K562 (cell line): ENCODE measurements around the gene STIM1. TPM values are rescaled to one million over a fixed set of nuclear protein-coding genes. Genes with fewer than 3 reads are reported as not detected.

Experiments used
- ATAC-seq: fragments of 200-7000 bp; cut with Tn5 transposase; 3 replicates; pipeline ENCODE4 v1.9.1; 2020; ENCODE audit warnings: moderate library complexity
- BruUV-seq: library from RNA; stranded (reverse); fragments of 400-500 nt; replicated peaks from 2 replicates; lab custom pipeline; 2021; lab: Mats Ljungman, UMichigan
- CTCF ChIA-PET: fragments of 300-600 bp; formaldehyde crosslinking; extraction: SDS; loops from one replicate; lab custom pipeline; 2021; ENCODE audit warnings: low intra/inter-chr PET ratio; lab: Yijun Ruan, JAX
- POLR2A ChIA-PET: fragments of 300-600, 350-650 bp; sonication (Branson Sonifier 250); formaldehyde crosslinking; extraction: SDS; loops from one replicate; lab custom pipeline; 2021; ENCODE audit warnings: antibody characterized with exemption, inconsistent platforms; lab: Yijun Ruan, JAX
- DNase-seq, 4 experiments: peaks; one replicate each; pipeline versions ENCODE4 v3.0.0 to v3.0.0-alpha.2; 2011 to 2018; ENCODE audit warnings: low spot score in 3 of 4, mixed read lengths in 3 of 4; ENCODE audit errors: extremely low read depth in 1 of 4
- FAIRE-seq: peaks from 2 replicates; lab custom pipeline; 2011; peaks lifted over from hg19 to GRCh38; lab: Jason Lieb, UNC
- H2AFZ ChIP-seq: 2 replicates; pipeline ENCODE4 v1.6.0; 2011; ENCODE audit warnings: low read depth, low read length, control low read depth, inconsistent platforms
- H3K27ac ChIP-seq: fragments of 200-600 bp; 3 replicates; pipeline ENCODE4 v1.8.0; 2011; ENCODE audit warnings: low read depth, mild to moderate bottlenecking, control low read depth, inconsistent platforms, low read length, moderate library complexity, mixed read lengths; ENCODE audit errors: extremely low read depth
- H3K27me3 ChIP-seq, 2 experiments: fragments of 300-600 bp in 1 of 2; 2 replicates in 1 of 2; 3 replicates in 1 of 2; pipeline versions ENCODE4 v1.6.0 to v1.8.0; 2011; ENCODE audit warnings: inconsistent platforms in 2 of 2, low read length in 2 of 2, mild to moderate bottlenecking in 1 of 2, mixed read lengths in 1 of 2, moderate library complexity in 1 of 2; ENCODE audit not compliant: control insufficient read depth in 2 of 2, insufficient read depth in 2 of 2
- H3K36me3 ChIP-seq: fragments of 300-600 bp; 3 replicates; pipeline ENCODE4 v1.8.0; 2011; ENCODE audit warnings: mild to moderate bottlenecking, low read length, inconsistent platforms; ENCODE audit not compliant: control insufficient read depth, insufficient read depth
- H3K4me1 ChIP-seq, 2 experiments: fragments of 200-600 bp in 1 of 2; replicated peaks in 1 of 2; 2 replicates in 1 of 2; 3 replicates in 1 of 2; pipeline versions ENCODE4 v1.5.1 to v1.8.0; 2011; ENCODE audit warnings: inconsistent platforms in 2 of 2, low read length in 2 of 2, mild to moderate bottlenecking in 1 of 2, mixed read lengths in 1 of 2, moderate library complexity in 1 of 2; ENCODE audit not compliant: control insufficient read depth in 2 of 2, insufficient read depth in 2 of 2
- H3K4me2 ChIP-seq: 2 replicates; pipeline ENCODE4 v1.6.1; 2011; ENCODE audit warnings: low read length, control low read depth, inconsistent platforms, mixed read lengths; ENCODE audit not compliant: insufficient read depth
- H3K4me3 ChIP-seq: fragments of 200-600 bp; sonication (generic), shearing (Covaris generic); 2 replicates; pipeline ENCODE4 v1.5.1; 2016; ENCODE audit warnings: control low read depth, inconsistent platforms
- H3K79me2 ChIP-seq: fragments of 200-600 bp; 3 replicates; pipeline ENCODE4 v1.8.0; 2011; ENCODE audit warnings: low read length, inconsistent platforms; ENCODE audit not compliant: control insufficient read depth, insufficient read depth
- H3K9ac ChIP-seq, 2 experiments: 2 replicates each; pipeline versions ENCODE4 v1.6.0 to v1.6.1; 2011; ENCODE audit warnings: low read depth in 2 of 2, low read length in 2 of 2, control low read depth in 1 of 2, inconsistent platforms in 1 of 2, mild to moderate bottlenecking in 1 of 2, mixed read lengths in 1 of 2; ENCODE audit not compliant: insufficient read depth in 1 of 2
- H3K9me1 ChIP-seq: one replicate; pipeline ENCODE4 v1.6.0; 2011; ENCODE audit warnings: inconsistent platforms, mild to moderate bottlenecking, low read length, moderate library complexity; ENCODE audit not compliant: control insufficient read depth, insufficient read depth
- H3K9me3 ChIP-seq: replicated peaks from 2 replicates; pipeline ENCODE4 v1.5.1; 2011; ENCODE audit warnings: low read depth, low read length, inconsistent platforms; ENCODE audit not compliant: control insufficient read depth, insufficient read depth
- H4K20me1 ChIP-seq: replicated peaks from 2 replicates; pipeline ENCODE4 v1.6.1; 2011; ENCODE audit warnings: low read length, inconsistent platforms, mixed read lengths; ENCODE audit not compliant: control insufficient read depth, insufficient read depth
- CC2D1A ChIP-seq: fragments of 450-650 bp; IDR thresholded peaks from 2 replicates; pipeline ENCODE4 v1.6.1; 2017; ENCODE audit warnings: mild to moderate bottlenecking
- CREBBP ChIP-seq: IDR thresholded peaks from one replicate; pipeline ENCODE4 v1.6.1; 2012; ENCODE audit warnings: low read depth, mild to moderate bottlenecking, control low read depth, inconsistent platforms, low read length
- FOXA3 ChIP-seq, 2 experiments: fragments of 450-650 bp in 1 of 2; sonication (generic) in 1 of 2; formaldehyde crosslinking; IDR thresholded peaks in 1 of 2; conservative IDR thresholded peaks in 1 of 2; 2 replicates each; pipeline versions ENCODE4 v1.4.0 to v1.8.0; 2020 to 2022; ENCODE audit warnings: mild to moderate bottlenecking in 2 of 2, missing genetic modification reagents in 1 of 2
- GATAD2B ChIP-seq: fragments of 450-650 bp; IDR thresholded peaks from 2 replicates; pipeline ENCODE4 v1.6.1; 2017; ENCODE audit warnings: mild to moderate bottlenecking, borderline replicate concordance
- HMGN3 ChIP-seq: IDR thresholded peaks from 2 replicates; pipeline ENCODE4 v1.6.1; 2011; ENCODE audit warnings: borderline replicate concordance, low read depth, mild to moderate bottlenecking, mixed read lengths, low read length; ENCODE audit not compliant: insufficient read length; ENCODE audit errors: extremely low read depth
- POLR3G ChIP-seq: IDR thresholded peaks from 2 replicates; pipeline ENCODE4 v1.6.1; 2011; ENCODE audit not compliant: insufficient read length, insufficient replicate concordance; ENCODE audit errors: extremely low read depth
- POU5F1 ChIP-seq: fragments of 150-350 bp; IDR thresholded peaks from 2 replicates; pipeline ENCODE4 v1.6.1; 2014; ENCODE audit warnings: borderline replicate concordance, low read length, low read depth, mild to moderate bottlenecking; ENCODE audit not compliant: partially characterized antibody
- SMARCA5 ChIP-seq: fragments of 450-650 bp; IDR thresholded peaks from 2 replicates; pipeline ENCODE4 v1.6.1; 2016
- TAL1 ChIP-seq: fragments of 450-650 bp; IDR thresholded peaks from 2 replicates; pipeline ENCODE4 v1.6.1; 2016; ENCODE audit warnings: mild to moderate bottlenecking
- ZNF146 ChIP-seq: IDR thresholded peaks from one replicate; pipeline ENCODE4 v1.6.1; 2018; ENCODE audit warnings: missing compliant biosample characterization; ENCODE audit not compliant: unreplicated experiment
- ZNF165 ChIP-seq: fragments of 250-450 bp; sonication (Bioruptor Pico); IDR thresholded peaks from 2 replicates; pipeline ENCODE4 v1.4.0; 2020; ENCODE audit warnings: borderline replicate concordance
- ZNF324 ChIP-seq: fragments of 250-450 bp; sonication (Bioruptor Pico); IDR thresholded peaks from 2 replicates; pipeline ENCODE4 v1.4.0; 2020; ENCODE audit warnings: mild to moderate bottlenecking
- ZNF584 ChIP-seq: fragments of 200-800 bp; sonication (Bioruptor generic); IDR thresholded peaks from 2 replicates; pipeline ENCODE4 v1.6.1; 2016; ENCODE audit warnings: low read depth, mild to moderate bottlenecking, missing genetic modification characterization, missing compliant biosample characterization
- ZNF696 ChIP-seq: fragments of 250-450 bp; sonication (Bioruptor Pico); conservative IDR thresholded peaks from 2 replicates; pipeline ENCODE4 v1.4.0; 2020; ENCODE audit warnings: mild to moderate bottlenecking, moderate library complexity
- WGBS: fragments of 100-300 bp; shearing (Covaris generic); methylation state at CpG from one replicate; pipeline ENCODE4 v1.1.6; 2016; ENCODE audit warnings: low coverage, mixed read lengths; ENCODE audit not compliant: insufficient coverage; ENCODE audit errors: missing lambda C conversion rate; 5-methylcytosine and 5-hydroxymethylcytosine counted together
- in situ Hi-C: fragments of 300-500 bp; cut with MboI; formaldehyde crosslinking; loops from 4 replicates; pipeline ENCODE4 v1.15.0; 2018; ENCODE audit warnings: inconsistent platforms, mixed read lengths
- intact Hi-C: fragments of 100-400 bp; cut with micrococcal nuclease; formaldehyde crosslinking; loops from 2 replicates; pipeline ENCODE4 v1.14.2; 2022
- polyA plus RNA-seq, 8 experiments: library from polyadenylated mRNA; depleted of rRNA in 4 of 8; stranded (reverse) in 5 of 8; unstranded in 3 of 8; fragments of >200 nt; fragmentation: Nextera tagmentation in 2 of 8; fragmentation: Illumina TruSeq in 1 of 8; extraction: Ambion mirVana in 2 of 8; extraction: Trizol in 1 of 8; gene quantifications; 2 replicates each; pipeline versions ENCODE4 v1.2.1 to v1.2.3, GENCODE V29; 2011 to 2014; ENCODE audit warnings: inconsistent platforms in 1 of 8, missing spikeins in 1 of 8
- total RNA-seq, 7 experiments: library from RNA; depleted of rRNA in 6 of 7; stranded (reverse); fragments of >200 nt in 6 of 7; fragmentation: Illumina TruSeq in 2 of 7; extraction: Trizol in 2 of 7; gene quantifications; 2 replicates each; pipeline versions ENCODE4 v1.2.1 to v1.2.3, GENCODE V29; 2011 to 2021; ENCODE audit warnings: low replicate concordance in 1 of 7
- TF ChIP-seq, protein P1 (sequence below), 2 experiments: fragments of 200-800 bp in 1 of 2; sonication (Bioruptor generic) in 1 of 2; sonication (generic) in 1 of 2; formaldehyde crosslinking in 1 of 2; IDR thresholded peaks in 1 of 2; conservative IDR thresholded peaks in 1 of 2; 2 replicates each; pipeline versions ENCODE4 v1.5.0 to v1.6.1; 2016 to 2020; ENCODE audit warnings: missing compliant biosample characterization in 1 of 2, missing genetic modification characterization in 1 of 2, missing genetic modification reagents in 1 of 2
- TF ChIP-seq, protein P2 (sequence below), 2 experiments: fragments of 450-650 bp in 1 of 2; sonication (generic) in 1 of 2; formaldehyde crosslinking; conservative IDR thresholded peaks; 2 replicates each; pipeline versions ENCODE4 v1.4.0 to v1.8.1; 2020 to 2022; ENCODE audit warnings: mild to moderate bottlenecking in 1 of 2, missing genetic modification reagents in 1 of 2
- TF ChIP-seq, protein P3 (sequence below): fragments of 200-800 bp; sonication (Bioruptor generic); IDR thresholded peaks from 2 replicates; pipeline ENCODE4 v1.6.1; 2017; ENCODE audit warnings: missing genetic modification characterization, missing compliant biosample characterization

Gene STIM1
- total and polyA plus RNA-seq, 9 of the 15 experiments (the other 6 are each of a cell fraction or from before 2014, with no cell fraction given) = 7.7 to 50.5 (median 22.5) TPM

DNA sequence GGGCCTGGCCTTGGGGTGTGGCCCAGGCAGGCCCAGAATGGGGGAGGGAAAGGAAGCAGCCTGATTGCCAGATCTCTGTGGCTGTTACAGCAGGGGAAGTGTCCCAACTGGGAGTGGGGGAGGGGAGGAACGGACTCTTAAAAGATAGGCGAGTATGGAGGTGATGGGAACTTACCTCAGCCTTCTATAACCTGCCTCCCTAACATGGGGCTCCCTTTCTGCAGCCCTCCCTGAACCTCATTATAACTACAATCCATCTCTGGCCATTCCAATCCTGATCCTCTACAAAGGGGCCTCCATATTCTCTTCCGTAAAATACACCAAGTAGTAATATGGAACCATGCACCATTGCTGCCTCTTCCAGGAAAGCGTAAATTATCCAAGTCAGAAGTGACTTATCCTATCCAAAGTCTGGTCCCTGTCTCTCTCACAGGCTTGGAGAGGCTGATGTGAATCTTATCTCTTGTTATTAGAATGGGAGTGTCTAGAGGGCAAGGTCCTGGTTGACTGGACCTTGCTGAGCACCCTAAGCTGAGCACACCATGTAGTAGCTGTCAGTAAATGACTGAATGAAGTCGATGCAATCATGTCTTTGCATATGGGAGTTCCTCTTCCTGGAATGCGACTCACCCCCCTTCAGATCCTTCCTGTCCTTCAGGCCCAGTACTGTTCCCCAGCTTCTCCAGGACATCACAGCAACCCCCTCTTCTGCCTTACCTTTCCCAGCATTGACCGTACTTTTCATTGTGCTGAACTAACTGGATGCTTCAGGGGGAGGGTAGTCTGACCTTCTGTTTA, 20.6 kb upstream of the STIM1 start:
- Histone ChIP-seq H3K4me3 (peak overlapping the region; percentile 36), H3K4me2 (peak overlapping the region; percentile 82), H3K9me1 (no peaks in the 10 kb centered on the region), H3K79me2 (peaks cover 100% of the 10 kb centered on the region), H3K9ac (peak overlapping the region; percentile 76 to 77; a peak in 3 of 4 replicates), H3K36me3 (peaks cover 79% of the 10 kb centered on the region), H4K20me1 (peaks cover 4% of the 10 kb centered on the region; the same call in 1 of the 2 replicates), H2AFZ (no peak overlapping the region), H3K9me3 (no peaks in the 10 kb centered on the region), H3K4me1 (peaks cover 57 to 81% of the 10 kb centered on the region in 2 experiments), H3K27me3 (no peaks in the 10 kb centered on the region), H3K27ac (peak overlapping the region; percentile 94)
- no TSS peak for BruUV-seq
- WGBS = 0% methylated on average over 7 of the region's 7 CpGs
- peak; percentile 79 for ATAC-seq
- in situ Hi-C loops = no loop called here
- POLR2A ChIA-PET = interaction anchor here (0.5 to 2.5 kb wide), 7 partner anchors 9 to 43 kb away, joined by 3 to 8 read pairs (median 4); partner anchors contain the start of gene STIM1
- intact Hi-C loops = loop anchor here (1.0 kb wide), 1 partner anchor 11 kb away; no protein-coding TSS in a partner anchor
- peak; percentile 86 for FAIRE-seq
- peak; percentile 78 to 96 (median 85) for DNase-seq
- CTCF ChIA-PET = no interaction called here
- TF ChIP-seq FOXA3 (CRISPR knock-in tag; conservative IDR thresholded peaks at IDR 0.05 in 1 of 2, IDR thresholded peaks at IDR 0.05 in 1 of 2) (no peak; a peak in 1 of 4 replicates), SMARCA5 (0 out of 2 replicates have a peak, but pooled peaks have one; percentile 31), ZNF324 (CRISPR knock-in tag) (no peak), ZNF165 (no peak), ZNF146 (CRISPR knock-in tag) (no peak), ZNF696 (CRISPR knock-in tag) (no peak), CREBBP (no peak), GATAD2B (peak; percentile 37; the same call in 1 of the 2 replicates), CC2D1A (peak; percentile 42; the same call in 1 of the 2 replicates), POLR3G (no peak), ZNF584 (peak; percentile 59; the same call in 1 of the 2 replicates), HMGN3 (peak; percentile 55), TAL1 (peak; percentile 52), POU5F1 (no peak)
- TF ChIP-seq, protein P1, sequence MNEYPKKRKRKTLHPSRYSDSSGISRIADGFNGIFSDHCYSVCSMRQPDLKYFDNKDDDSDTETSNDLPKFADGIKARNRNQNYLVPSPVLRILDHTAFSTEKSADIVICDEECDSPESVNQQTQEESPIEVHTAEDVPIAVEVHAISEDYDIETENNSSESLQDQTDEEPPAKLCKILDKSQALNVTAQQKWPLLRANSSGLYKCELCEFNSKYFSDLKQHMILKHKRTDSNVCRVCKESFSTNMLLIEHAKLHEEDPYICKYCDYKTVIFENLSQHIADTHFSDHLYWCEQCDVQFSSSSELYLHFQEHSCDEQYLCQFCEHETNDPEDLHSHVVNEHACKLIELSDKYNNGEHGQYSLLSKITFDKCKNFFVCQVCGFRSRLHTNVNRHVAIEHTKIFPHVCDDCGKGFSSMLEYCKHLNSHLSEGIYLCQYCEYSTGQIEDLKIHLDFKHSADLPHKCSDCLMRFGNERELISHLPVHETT (CRISPR knock-in tag; conservative IDR thresholded peaks at IDR 0.05 in 1 of 2, IDR thresholded peaks at IDR 0.05 in 1 of 2) = peak in 1 of 2 experiments; percentile 75; a peak in 1 of 4 replicates
- TF ChIP-seq, protein P2, sequence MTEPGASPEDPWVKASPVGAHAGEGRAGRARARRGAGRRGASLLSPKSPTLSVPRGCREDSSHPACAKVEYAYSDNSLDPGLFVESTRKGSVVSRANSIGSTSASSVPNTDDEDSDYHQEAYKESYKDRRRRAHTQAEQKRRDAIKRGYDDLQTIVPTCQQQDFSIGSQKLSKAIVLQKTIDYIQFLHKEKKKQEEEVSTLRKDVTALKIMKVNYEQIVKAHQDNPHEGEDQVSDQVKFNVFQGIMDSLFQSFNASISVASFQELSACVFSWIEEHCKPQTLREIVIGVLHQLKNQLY (CRISPR knock-in tag; conservative IDR thresholded peaks at IDR 0.05) = no peak
- TF ChIP-seq, protein P3, sequence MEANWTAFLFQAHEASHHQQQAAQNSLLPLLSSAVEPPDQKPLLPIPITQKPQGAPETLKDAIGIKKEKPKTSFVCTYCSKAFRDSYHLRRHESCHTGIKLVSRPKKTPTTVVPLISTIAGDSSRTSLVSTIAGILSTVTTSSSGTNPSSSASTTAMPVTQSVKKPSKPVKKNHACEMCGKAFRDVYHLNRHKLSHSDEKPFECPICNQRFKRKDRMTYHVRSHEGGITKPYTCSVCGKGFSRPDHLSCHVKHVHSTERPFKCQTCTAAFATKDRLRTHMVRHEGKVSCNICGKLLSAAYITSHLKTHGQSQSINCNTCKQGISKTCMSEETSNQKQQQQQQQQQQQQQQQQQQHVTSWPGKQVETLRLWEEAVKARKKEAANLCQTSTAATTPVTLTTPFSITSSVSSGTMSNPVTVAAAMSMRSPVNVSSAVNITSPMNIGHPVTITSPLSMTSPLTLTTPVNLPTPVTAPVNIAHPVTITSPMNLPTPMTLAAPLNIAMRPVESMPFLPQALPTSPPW (CRISPR knock-in tag) = peak; percentile 80
